Upper lobe of left lung (tissue), 4 donors: ENCODE results near the gene TMEM181.

Source experiments
- POLR2A ChIP-seq, 4 donors: fragments of 450-650 bp; IDR thresholded peaks; one replicate each; pipeline ENCODE4 v1.5.1; 2016 to 2017; ENCODE audit warnings: antibody characterized with exemption in 4 of 4, mild to moderate bottlenecking in 2 of 4
- POLR2AphosphoS5 ChIP-seq, 2 donors: sonication (generic); formaldehyde crosslinking; IDR thresholded peaks; one replicate each; pipeline ENCODE4 v1.5.1; 2017; ENCODE audit warnings: antibody characterized with exemption in 2 of 2
- TF ChIP-seq, protein P1 (sequence below), 6 experiments: fragments of 450-650 bp in 4 of 6; fragments of 200-600 bp in 2 of 6; sonication (generic) in 2 of 6; IDR thresholded peaks; one replicate each; pipeline ENCODE4 v1.5.1; 2016 to 2019; ENCODE audit warnings: antibody characterized with exemption in 6 of 6

DNA sequence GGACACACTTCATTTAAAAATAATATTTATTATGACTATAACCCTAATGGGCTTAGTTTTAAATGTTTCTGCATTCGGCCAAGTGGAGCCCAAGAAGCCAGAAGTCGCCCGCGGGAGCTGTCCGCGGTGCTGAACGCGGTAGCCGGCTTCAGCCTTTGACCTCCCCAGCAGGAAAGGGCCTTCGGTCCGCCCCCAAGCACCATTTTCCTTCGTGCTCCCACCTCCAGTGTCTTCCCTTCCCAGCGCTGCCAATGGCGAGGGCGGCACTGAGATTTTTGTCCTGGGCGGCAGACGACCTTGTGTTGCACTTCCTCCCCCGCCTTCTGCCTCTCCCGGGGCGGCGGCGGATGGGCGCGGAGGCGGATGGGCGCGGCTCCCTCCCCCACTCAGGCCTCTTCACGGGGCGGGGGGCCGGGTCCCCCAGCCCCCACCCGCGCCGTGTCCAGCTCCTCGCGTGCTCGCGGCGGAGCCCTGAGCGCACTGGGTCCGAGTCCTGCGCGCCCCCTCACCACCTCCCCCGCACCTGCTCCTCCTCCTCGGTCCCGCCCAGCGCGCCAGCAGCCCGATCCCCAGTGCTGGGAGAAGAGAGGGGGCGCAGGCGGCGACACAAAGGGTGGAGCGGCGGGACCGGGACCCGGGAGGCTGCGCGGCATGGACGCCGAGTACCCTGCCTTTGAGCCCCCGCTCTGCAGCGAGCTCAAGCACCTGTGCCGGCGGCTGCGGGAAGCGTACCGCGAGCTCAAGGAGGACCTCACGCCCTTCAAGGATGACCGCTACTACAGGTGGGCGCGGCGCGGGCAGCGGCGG, 23.6 kb upstream of the TMEM181 start:
- TF ChIP-seq, protein P1, sequence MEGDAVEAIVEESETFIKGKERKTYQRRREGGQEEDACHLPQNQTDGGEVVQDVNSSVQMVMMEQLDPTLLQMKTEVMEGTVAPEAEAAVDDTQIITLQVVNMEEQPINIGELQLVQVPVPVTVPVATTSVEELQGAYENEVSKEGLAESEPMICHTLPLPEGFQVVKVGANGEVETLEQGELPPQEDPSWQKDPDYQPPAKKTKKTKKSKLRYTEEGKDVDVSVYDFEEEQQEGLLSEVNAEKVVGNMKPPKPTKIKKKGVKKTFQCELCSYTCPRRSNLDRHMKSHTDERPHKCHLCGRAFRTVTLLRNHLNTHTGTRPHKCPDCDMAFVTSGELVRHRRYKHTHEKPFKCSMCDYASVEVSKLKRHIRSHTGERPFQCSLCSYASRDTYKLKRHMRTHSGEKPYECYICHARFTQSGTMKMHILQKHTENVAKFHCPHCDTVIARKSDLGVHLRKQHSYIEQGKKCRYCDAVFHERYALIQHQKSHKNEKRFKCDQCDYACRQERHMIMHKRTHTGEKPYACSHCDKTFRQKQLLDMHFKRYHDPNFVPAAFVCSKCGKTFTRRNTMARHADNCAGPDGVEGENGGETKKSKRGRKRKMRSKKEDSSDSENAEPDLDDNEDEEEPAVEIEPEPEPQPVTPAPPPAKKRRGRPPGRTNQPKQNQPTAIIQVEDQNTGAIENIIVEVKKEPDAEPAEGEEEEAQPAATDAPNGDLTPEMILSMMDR (IDR thresholded peaks at IDR 0.05): no peak
- no peak for TF ChIP-seq POLR2AphosphoS5 (IDR thresholded peaks at IDR 0.05)
- TF ChIP-seq POLR2A (IDR thresholded peaks at IDR 0.05): no peak
